Measurements from ENCODE around the gene PTTG1IP. TPM values are rescaled to one million over a fixed set of nuclear protein-coding genes. Genes with fewer than 3 reads are reported as not detected.

The PTTG1IP gene
- total and polyA plus RNA-seq, 7 donors, result 49.7 to 208 (median 158) TPM

DNA sequence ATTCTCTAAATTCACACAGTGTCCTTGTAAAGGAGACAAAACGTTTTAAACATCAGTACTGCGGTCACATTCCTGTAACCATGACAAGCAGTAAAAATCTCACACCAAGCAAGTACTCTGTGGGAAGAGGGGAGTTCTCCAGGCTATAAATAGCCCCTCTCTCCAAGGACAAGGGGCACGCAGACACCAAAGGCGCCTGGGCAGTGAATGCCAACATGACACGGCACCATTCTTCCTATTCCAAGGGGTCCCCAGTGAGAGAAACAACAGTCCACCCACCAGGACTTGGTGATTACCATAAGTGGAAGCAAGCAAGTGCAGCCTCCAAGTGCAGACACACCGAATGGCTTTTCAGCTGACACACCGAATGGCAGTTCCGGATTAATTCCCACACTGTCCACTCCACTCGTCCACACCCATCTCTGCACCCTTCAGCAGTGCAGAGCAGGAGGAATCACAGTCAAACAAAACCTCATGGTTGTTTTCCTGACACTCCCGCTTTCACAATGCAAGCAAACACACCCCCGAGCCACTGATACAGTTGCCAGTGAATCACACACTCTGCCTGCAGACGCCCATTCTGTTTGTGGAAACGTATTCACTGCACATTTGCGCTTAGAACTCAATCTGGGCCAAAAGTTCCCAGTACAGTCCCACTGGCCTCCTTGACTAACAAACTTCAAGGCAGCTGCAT, 1.8 kb downstream of the PTTG1IP start:
- H3K4me3 ChIP-seq, result peak overlapping the region; percentile 53 to 91 (median 82)
- no peaks in the 10 kb centered on the region for H3K36me3 ChIP-seq
- peak; percentile 77 for DNase-seq
- intact Hi-C loops (cut with DNase I), result no loop called here
- no peaks in the 10 kb centered on the region for H3K9me3 ChIP-seq
- peak in 1 of 4 donors; percentile 21 for TF ChIP-seq EP300 (IDR thresholded peaks at IDR 0.05)
- peak in 1 of 2 donors; percentile 28 for TF ChIP-seq POLR2A (IDR thresholded peaks at IDR 0.05)
- TF ChIP-seq POLR2AphosphoS5 (IDR thresholded peaks at IDR 0.05), result peak in 3 of 4 donors; percentile 26 to 44 (median 41)
- TF ChIP-seq, protein P1, sequence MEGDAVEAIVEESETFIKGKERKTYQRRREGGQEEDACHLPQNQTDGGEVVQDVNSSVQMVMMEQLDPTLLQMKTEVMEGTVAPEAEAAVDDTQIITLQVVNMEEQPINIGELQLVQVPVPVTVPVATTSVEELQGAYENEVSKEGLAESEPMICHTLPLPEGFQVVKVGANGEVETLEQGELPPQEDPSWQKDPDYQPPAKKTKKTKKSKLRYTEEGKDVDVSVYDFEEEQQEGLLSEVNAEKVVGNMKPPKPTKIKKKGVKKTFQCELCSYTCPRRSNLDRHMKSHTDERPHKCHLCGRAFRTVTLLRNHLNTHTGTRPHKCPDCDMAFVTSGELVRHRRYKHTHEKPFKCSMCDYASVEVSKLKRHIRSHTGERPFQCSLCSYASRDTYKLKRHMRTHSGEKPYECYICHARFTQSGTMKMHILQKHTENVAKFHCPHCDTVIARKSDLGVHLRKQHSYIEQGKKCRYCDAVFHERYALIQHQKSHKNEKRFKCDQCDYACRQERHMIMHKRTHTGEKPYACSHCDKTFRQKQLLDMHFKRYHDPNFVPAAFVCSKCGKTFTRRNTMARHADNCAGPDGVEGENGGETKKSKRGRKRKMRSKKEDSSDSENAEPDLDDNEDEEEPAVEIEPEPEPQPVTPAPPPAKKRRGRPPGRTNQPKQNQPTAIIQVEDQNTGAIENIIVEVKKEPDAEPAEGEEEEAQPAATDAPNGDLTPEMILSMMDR (IDR thresholded peaks at IDR 0.05), result no peak
- WGBS, 2 donors, result 14 to 30% methylated on average over 14 of the region's 14 CpGs
- peak overlapping the region; percentile 95 to 98 (median 98) for H3K27ac ChIP-seq
- peaks cover 0 to 80% (median 71%) of the 10 kb centered on the region in 4 donors for H3K4me1 ChIP-seq
- no peaks in the 10 kb centered on the region for H3K27me3 ChIP-seq

DNA sequence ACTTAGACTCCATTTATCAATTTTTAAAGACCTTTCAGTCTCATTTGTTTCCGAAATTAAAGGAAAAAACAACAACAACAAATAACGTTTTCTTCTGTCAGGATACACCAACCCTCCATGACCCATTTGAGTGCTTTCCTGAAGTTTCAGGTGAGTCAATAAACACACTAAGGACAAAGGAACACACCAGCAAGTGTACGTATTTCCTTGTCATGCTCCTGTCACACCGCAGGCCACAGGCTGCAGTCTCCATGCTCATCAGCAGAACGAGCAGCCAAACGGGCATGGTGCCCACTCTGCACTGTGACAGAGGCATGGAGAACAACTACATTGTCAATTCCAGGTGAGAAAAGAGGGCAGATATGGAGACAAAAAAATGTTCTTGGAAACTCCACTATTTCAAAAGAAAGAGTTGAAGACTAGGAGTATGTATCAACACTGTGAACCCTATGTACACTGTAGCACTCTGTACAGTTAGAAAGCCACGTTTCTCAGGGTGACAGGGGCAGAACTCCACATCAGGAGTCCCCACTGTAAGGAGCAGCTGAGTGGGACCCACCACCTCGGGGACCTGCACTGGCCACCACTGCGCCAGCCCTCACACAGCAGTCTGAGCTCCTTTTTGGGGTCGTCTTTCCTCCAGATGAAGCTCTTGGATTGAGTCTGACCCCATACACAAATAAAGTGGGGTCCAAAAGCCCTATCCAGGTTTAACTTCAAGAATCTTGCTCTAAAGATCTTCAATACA, 2.6 kb downstream of the PTTG1IP start:
- Histone ChIP-seq H3K4me1 (peaks cover 0 to 84% (median 75%) of the 10 kb centered on the region in 4 donors), H3K4me3 (peak overlapping the region in 3 of 4 donors; percentile 73 to 91 (median 91)), H3K27ac (peak overlapping the region; percentile 95 to 98 (median 98)), H3K27me3 (no peaks in the 10 kb centered on the region), H3K9me3 (no peaks in the 10 kb centered on the region), H3K36me3 (no peaks in the 10 kb centered on the region)
- intact Hi-C loops (cut with DNase I), result no loop called here
- 41 to 61% methylated on average over 10 of the region's 10 CpGs for WGBS, 2 donors
- DNase-seq, result no peak
- TF ChIP-seq POLR2A (IDR thresholded peaks at IDR 0.05) (no peak), POLR2AphosphoS5 (IDR thresholded peaks at IDR 0.05) (peak in 1 of 4 donors; percentile 19)
- TF ChIP-seq, protein P1 (IDR thresholded peaks at IDR 0.05), result no peak

DNA sequence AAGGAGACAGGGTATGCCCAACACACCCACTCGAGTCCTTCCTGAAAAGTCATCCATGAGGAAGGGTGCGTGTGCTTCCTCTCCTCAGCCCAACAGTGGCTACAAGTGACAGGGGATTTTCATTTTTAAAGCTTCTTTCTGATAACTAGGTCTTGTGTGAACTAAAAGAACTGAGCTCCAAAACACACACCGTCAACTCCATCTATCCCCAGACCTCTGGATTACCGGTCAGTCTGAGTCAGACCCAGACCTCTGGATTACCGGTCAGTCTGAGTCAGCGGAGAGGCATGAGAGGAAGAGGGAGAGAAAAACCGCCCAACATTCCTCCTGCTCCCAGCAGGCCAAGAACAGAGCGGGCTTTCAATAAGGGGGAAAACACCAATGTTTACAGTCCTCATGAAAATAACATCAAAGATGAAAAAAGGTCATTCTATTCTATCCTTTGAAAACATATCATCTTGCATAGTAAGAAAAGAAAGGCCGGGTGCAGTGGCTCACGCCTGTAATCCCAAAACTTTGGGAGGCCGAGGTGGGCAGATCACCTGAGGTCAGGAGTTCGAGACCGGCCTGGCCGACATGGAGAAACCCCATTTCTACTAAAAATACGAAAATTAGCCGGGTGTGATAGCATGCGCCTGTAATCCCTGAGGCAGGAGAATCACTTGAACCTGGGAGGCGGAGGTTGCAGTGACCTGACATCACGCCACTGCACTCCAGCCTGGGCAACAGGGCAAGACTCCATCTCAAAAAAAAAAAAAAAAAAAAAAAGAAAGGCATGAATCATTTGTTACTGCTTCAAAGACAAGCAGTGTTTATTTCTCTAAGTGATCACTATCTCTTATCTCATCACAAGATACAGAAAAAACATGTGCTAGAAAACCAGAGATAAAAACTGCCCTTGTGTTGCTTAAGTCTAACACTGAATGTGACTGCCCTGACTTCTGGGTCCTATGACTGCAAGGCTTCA, 3.4 kb downstream of the PTTG1IP start:
- Histone ChIP-seq H3K9me3 (no peaks in the 10 kb centered on the region), H3K4me1 (peaks cover 0 to 84% (median 79%) of the 10 kb centered on the region in 4 donors), H3K36me3 (peaks cover 0 to 6% (median under 1%) of the 10 kb centered on the region in 4 donors), H3K4me3 (peak overlapping the region in 3 of 4 donors; percentile 1 to 91 (median 26)), H3K27me3 (no peaks in the 10 kb centered on the region), H3K27ac (peak overlapping the region; percentile 95 to 98 (median 98))
- peak; percentile 88 for DNase-seq
- TF ChIP-seq EP300 (IDR thresholded peaks at IDR 0.05) (peak in 1 of 4 donors; percentile 8), POLR2AphosphoS5 (IDR thresholded peaks at IDR 0.05) (peak; percentile 37 to 82 (median 64)), POLR2A (IDR thresholded peaks at IDR 0.05) (no peak)
- TF ChIP-seq, protein P1 (IDR thresholded peaks at IDR 0.05), result no peak
- WGBS, 2 donors, result 81 to 82% methylated on average over 19 of the region's 19 CpGs
- intact Hi-C loops (cut with DNase I), result loop anchor here (1.0 to 5.0 kb wide), 2 partner anchors 52 to 68 kb away; partner anchors contain the start of genes SUMO3 and UBE2G2

DNA sequence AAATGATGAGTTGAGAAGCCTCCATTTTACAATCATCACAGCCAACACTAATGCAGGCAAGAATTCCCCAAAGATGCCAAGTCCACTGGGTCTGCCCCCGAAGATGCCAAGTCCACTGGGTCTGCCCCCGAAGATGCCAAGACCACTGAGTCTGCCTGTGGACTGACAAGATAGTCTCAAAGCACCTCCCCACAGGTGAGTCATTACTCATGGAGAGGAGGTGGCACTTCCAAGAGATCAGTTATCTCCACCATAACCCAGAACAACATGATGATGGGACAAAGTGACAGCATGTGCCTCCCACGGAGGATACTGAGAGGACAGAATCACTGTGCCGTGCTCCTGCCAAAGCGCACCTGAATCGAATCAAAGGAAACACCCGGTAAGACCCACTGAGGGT, 4.8 kb downstream of the PTTG1IP start:
- DNase-seq, result no peak
- TF ChIP-seq, protein P1 (IDR thresholded peaks at IDR 0.05), result no peak
- TF ChIP-seq POLR2AphosphoS5 (IDR thresholded peaks at IDR 0.05) (no peak), POLR2A (IDR thresholded peaks at IDR 0.05) (no peak), EP300 (IDR thresholded peaks at IDR 0.05) (no peak)
- H3K4me3 ChIP-seq, result no peak overlapping the region
- H3K9me3 ChIP-seq, result no peaks in the 10 kb centered on the region
- peaks cover 0 to 77% (median 71%) of the 10 kb centered on the region in 4 donors for H3K4me1 ChIP-seq
- intact Hi-C loops (cut with DNase I), result loop anchor here (1.0 to 5.0 kb wide), 2 partner anchors 50 to 66 kb away; partner anchors contain the start of genes SUMO3 and UBE2G2
- peaks cover under 1 to 19% (median 12%) of the 10 kb centered on the region in 4 donors for H3K36me3 ChIP-seq
- H3K27me3 ChIP-seq, result no peaks in the 10 kb centered on the region
- peak overlapping the region; percentile 95 to 98 (median 98) for H3K27ac ChIP-seq
- WGBS, 2 donors, result 88 to 95% methylated on average over 7 of the region's 7 CpGs

All from sigmoid colon (tissue), 7 donors.